Hematopoietic multipotent progenitor cell treated with erythropoietin and hydrocortisone succinate and interleukin-3 and kit ligand, for 15 days (in vitro differentiated cells): ENCODE results near the gene CCDC188.

ENCODE experiments used
- DNase-seq: peaks from one replicate; pipeline ENCODE4 v3.0.0-alpha.2; 2015; ENCODE audit warnings: low spot score

Gene CCDC188

GRCh38 chr22:20105456-20106204, 45.2 kb downstream of the CCDC188 start:
- DNase-seq, result no peak

- no peak for DNase-seq
Observed at GRCh38 chr22:20102203-20102780, 48.6 kb downstream of the CCDC188 start.

GRCh38 chr22:20101638-20102037, 49.2 kb downstream of the CCDC188 start:
- DNase-seq, result no peak

- DNase-seq, result no peak
Observed at GRCh38 chr22:20099099-20099711, 51.6 kb downstream of the CCDC188 start.
